Measurements from ENCODE around the gene PARP4. TPM values are rescaled to one million over a fixed set of nuclear protein-coding genes. Genes with fewer than 3 reads are reported as not detected.
A peak's percentile ranks its signal among the peaks of the same experiment; 100 is the strongest.
"Not testable (repeated sequence)": the region's sequence is repeated elsewhere in the genome, so short reads cannot be mapped to it uniquely, and the experiment has no call there.

The PARP4 gene
- total RNA-seq, 2 donors from 2014 or later: 44.7 to 49.0 TPM

GRCh38 chr13:24527266-24527775, 14.7 kb upstream of the PARP4 start:
- Mint-ChIP-seq H3K4me3 (no peak overlapping the region), H3K4me1 (no peaks in the 10 kb centered on the region), H3K27me3 (peaks cover 51% of the 10 kb centered on the region), H3K27ac (no peak overlapping the region), H3K36me3 (ENCODE audit: low read depth) (no peaks in the 10 kb centered on the region)
- no peak for DNase-seq
- ATAC-seq: no peak
- H3K9me3 ChIP-seq (ENCODE audit: control insufficient read depth, low read length, poor library complexity, severe bottlenecking): no peaks in the 10 kb centered on the region

- H3K27ac Mint-ChIP-seq: no peak overlapping the region
- no peak for DNase-seq
- no peaks in the 10 kb centered on the region for H3K4me1 Mint-ChIP-seq
- H3K36me3 Mint-ChIP-seq (ENCODE audit: low read depth): no peaks in the 10 kb centered on the region
- no peaks in the 10 kb centered on the region for H3K27me3 Mint-ChIP-seq
- ATAC-seq: no peak
- no peak overlapping the region for H3K4me3 Mint-ChIP-seq
- no peaks in the 10 kb centered on the region for H3K9me3 ChIP-seq (ENCODE audit: control insufficient read depth, low read length, poor library complexity, severe bottlenecking)
Measured at GRCh38 chr13:24520733-24521132, 8.2 kb upstream of the PARP4 start.

GRCh38 chr13:24516919-24517318, 4.3 kb upstream of the PARP4 start:
- H3K4me3 Mint-ChIP-seq: no peak overlapping the region
- ATAC-seq (no peak), DNase-seq (no peak)
- no peak overlapping the region for H3K27ac Mint-ChIP-seq
- H3K27me3 Mint-ChIP-seq: no peaks in the 10 kb centered on the region
- no peaks in the 10 kb centered on the region for H3K36me3 Mint-ChIP-seq (ENCODE audit: low read depth)
- H3K4me1 Mint-ChIP-seq: peaks cover 8% of the 10 kb centered on the region
- H3K9me3 ChIP-seq (ENCODE audit: control insufficient read depth, low read length, poor library complexity, severe bottlenecking): no peaks in the 10 kb centered on the region

- peak overlapping the region; percentile 95 for H3K27ac Mint-ChIP-seq
- H3K27me3 Mint-ChIP-seq: no peaks in the 10 kb centered on the region
- H3K36me3 Mint-ChIP-seq (ENCODE audit: low read depth): no peaks in the 10 kb centered on the region
- H3K4me1 Mint-ChIP-seq: peaks cover 21% of the 10 kb centered on the region
- ATAC-seq (no peak), DNase-seq (no peak)
- H3K9me3 ChIP-seq (ENCODE audit: control insufficient read depth, low read length, poor library complexity, severe bottlenecking): no peaks in the 10 kb centered on the region
- peak overlapping the region; percentile 97 for H3K4me3 Mint-ChIP-seq
Measured at GRCh38 chr13:24512908-24513213, 283 bp upstream of the PARP4 start.

- peak overlapping the region; percentile 97 for H3K4me3 Mint-ChIP-seq
- ATAC-seq (peak; percentile 8), DNase-seq (no peak)
- no peaks in the 10 kb centered on the region for H3K36me3 Mint-ChIP-seq (ENCODE audit: low read depth)
- peak overlapping the region; percentile 95 for H3K27ac Mint-ChIP-seq
- H3K9me3 ChIP-seq (ENCODE audit: control insufficient read depth, low read length, poor library complexity, severe bottlenecking): no peaks in the 10 kb centered on the region
- H3K4me1 Mint-ChIP-seq: peaks cover 25% of the 10 kb centered on the region
- no peaks in the 10 kb centered on the region for H3K27me3 Mint-ChIP-seq
Measured at GRCh38 chr13:24511816-24512196, 772 bp downstream of the PARP4 start.

- H3K36me3 Mint-ChIP-seq (ENCODE audit: low read depth): no peaks in the 10 kb centered on the region
- no peaks in the 10 kb centered on the region for H3K27me3 Mint-ChIP-seq
- H3K4me3 Mint-ChIP-seq: peak overlapping the region; percentile 97
- H3K9me3 ChIP-seq (ENCODE audit: control insufficient read depth, low read length, poor library complexity, severe bottlenecking): no peaks in the 10 kb centered on the region
- DNase-seq (no peak), ATAC-seq (peak; percentile 56)
- peak overlapping the region; percentile 95 for H3K27ac Mint-ChIP-seq
- peaks cover 25% of the 10 kb centered on the region for H3K4me1 Mint-ChIP-seq
Measured at GRCh38 chr13:24511019-24511815, 1.4 kb downstream of the PARP4 start.

- H3K9me3 ChIP-seq (ENCODE audit: control insufficient read depth, low read length, poor library complexity, severe bottlenecking): no peaks in the 10 kb centered on the region
- no peak for ATAC-seq
- DNase-seq: no peak
- H3K4me3 Mint-ChIP-seq: no peak overlapping the region
- H3K27me3 Mint-ChIP-seq: no peaks in the 10 kb centered on the region
- H3K4me1 Mint-ChIP-seq: peaks cover 28% of the 10 kb centered on the region
- no peak overlapping the region for H3K27ac Mint-ChIP-seq
- peaks cover 5% of the 10 kb centered on the region for H3K36me3 Mint-ChIP-seq (ENCODE audit: low read depth)
Measured at GRCh38 chr13:24506698-24507335, 5.8 kb downstream of the PARP4 start.

GRCh38 chr13:24506283-24506682, 6.3 kb downstream of the PARP4 start:
- ATAC-seq; H3K4me3 Mint-ChIP-seq; H3K9me3 ChIP-seq (ENCODE audit: control insufficient read depth, low read length, poor library complexity, severe bottlenecking); DNase-seq; H3K27ac Mint-ChIP-seq; H3K36me3 Mint-ChIP-seq (ENCODE audit: low read depth); H3K27me3 Mint-ChIP-seq: not testable (repeated sequence)
- peaks cover 24% of the 10 kb centered on the region for H3K4me1 Mint-ChIP-seq

GRCh38 chr13:24505756-24506155, 6.8 kb downstream of the PARP4 start:
- Mint-ChIP-seq H3K4me3 (no peak overlapping the region), H3K27ac (no peak overlapping the region), H3K27me3 (no peaks in the 10 kb centered on the region), H3K4me1 (peaks cover 21% of the 10 kb centered on the region), H3K36me3 (ENCODE audit: low read depth) (peaks cover 5% of the 10 kb centered on the region)
- ATAC-seq (no peak), DNase-seq (no peak)
- no peaks in the 10 kb centered on the region for H3K9me3 ChIP-seq (ENCODE audit: control insufficient read depth, low read length, poor library complexity, severe bottlenecking)

GRCh38 chr13:24505256-24505655, 7.3 kb downstream of the PARP4 start:
- Mint-ChIP-seq H3K36me3 (ENCODE audit: low read depth) (peaks cover 5% of the 10 kb centered on the region), H3K27me3 (no peaks in the 10 kb centered on the region), H3K27ac (no peak overlapping the region), H3K4me3 (no peak overlapping the region), H3K4me1 (peaks cover 21% of the 10 kb centered on the region)
- H3K9me3 ChIP-seq (ENCODE audit: control insufficient read depth, low read length, poor library complexity, severe bottlenecking): no peaks in the 10 kb centered on the region
- DNase-seq (no peak), ATAC-seq (no peak)

GRCh38 chr13:24503379-24503696, 9.2 kb downstream of the PARP4 start:
- ATAC-seq (no peak), DNase-seq (no peak)
- Mint-ChIP-seq H3K27me3 (no peaks in the 10 kb centered on the region), H3K4me3 (no peak overlapping the region), H3K4me1 (peaks cover 19% of the 10 kb centered on the region), H3K27ac (peak overlapping the region; percentile 24), H3K36me3 (ENCODE audit: low read depth) (peaks cover 5% of the 10 kb centered on the region)
- no peaks in the 10 kb centered on the region for H3K9me3 ChIP-seq (ENCODE audit: control insufficient read depth, low read length, poor library complexity, severe bottlenecking)

- peaks cover 5% of the 10 kb centered on the region for H3K36me3 Mint-ChIP-seq (ENCODE audit: low read depth)
- no peaks in the 10 kb centered on the region for H3K27me3 Mint-ChIP-seq
- no peak overlapping the region for H3K4me3 Mint-ChIP-seq
- peaks cover 17% of the 10 kb centered on the region for H3K4me1 Mint-ChIP-seq
- ATAC-seq (no peak), DNase-seq (no peak)
- H3K27ac Mint-ChIP-seq: peak overlapping the region; percentile 24
- H3K9me3 ChIP-seq (ENCODE audit: control insufficient read depth, low read length, poor library complexity, severe bottlenecking): no peaks in the 10 kb centered on the region
Measured at GRCh38 chr13:24502533-24503378, 9.8 kb downstream of the PARP4 start.

GRCh38 chr13:24500977-24501376, 11.6 kb downstream of the PARP4 start:
- H3K27me3 Mint-ChIP-seq: no peaks in the 10 kb centered on the region
- ATAC-seq (no peak), DNase-seq (no peak)
- H3K4me1 Mint-ChIP-seq: peaks cover 13% of the 10 kb centered on the region
- H3K9me3 ChIP-seq (ENCODE audit: control insufficient read depth, low read length, poor library complexity, severe bottlenecking): no peaks in the 10 kb centered on the region
- H3K36me3 Mint-ChIP-seq (ENCODE audit: low read depth): peaks cover 6% of the 10 kb centered on the region
- no peak overlapping the region for H3K27ac Mint-ChIP-seq
- H3K4me3 Mint-ChIP-seq: no peak overlapping the region

All from T-helper 17 cell (primary cell).